ENCODE results near the gene FBXW9.
A peak's percentile ranks its signal among the peaks of the same experiment; 100 is the strongest.
"Not testable (repeated sequence)": the region's sequence is repeated elsewhere in the genome, so short reads cannot be mapped to it uniquely, and the experiment has no call there.

FBXW9 gene

GRCh38 chr19:12733369-12734214, 37.2 kb upstream of the FBXW9 start:
- Histone ChIP-seq H3K36me3 (peaks cover 30% of the 10 kb centered on the region), H3K9me3 (no peaks in the 10 kb centered on the region), H3K27ac (peak overlapping the region; percentile 98), H3K4me1 (ENCODE audit: control insufficient read depth in 1 of 2, insufficient read depth in 1 of 2, low read depth in 1 of 2, low read length in 1 of 2) (peaks cover 45 to 49% of the 10 kb centered on the region in 2 experiments), H3K4me3 (ENCODE audit: low read depth in 1 of 2, low read length in 1 of 2) (peak overlapping the region; percentile 80 to 96), H3K27me3 (no peaks in the 10 kb centered on the region)
- TF ChIP-seq, protein P1, sequence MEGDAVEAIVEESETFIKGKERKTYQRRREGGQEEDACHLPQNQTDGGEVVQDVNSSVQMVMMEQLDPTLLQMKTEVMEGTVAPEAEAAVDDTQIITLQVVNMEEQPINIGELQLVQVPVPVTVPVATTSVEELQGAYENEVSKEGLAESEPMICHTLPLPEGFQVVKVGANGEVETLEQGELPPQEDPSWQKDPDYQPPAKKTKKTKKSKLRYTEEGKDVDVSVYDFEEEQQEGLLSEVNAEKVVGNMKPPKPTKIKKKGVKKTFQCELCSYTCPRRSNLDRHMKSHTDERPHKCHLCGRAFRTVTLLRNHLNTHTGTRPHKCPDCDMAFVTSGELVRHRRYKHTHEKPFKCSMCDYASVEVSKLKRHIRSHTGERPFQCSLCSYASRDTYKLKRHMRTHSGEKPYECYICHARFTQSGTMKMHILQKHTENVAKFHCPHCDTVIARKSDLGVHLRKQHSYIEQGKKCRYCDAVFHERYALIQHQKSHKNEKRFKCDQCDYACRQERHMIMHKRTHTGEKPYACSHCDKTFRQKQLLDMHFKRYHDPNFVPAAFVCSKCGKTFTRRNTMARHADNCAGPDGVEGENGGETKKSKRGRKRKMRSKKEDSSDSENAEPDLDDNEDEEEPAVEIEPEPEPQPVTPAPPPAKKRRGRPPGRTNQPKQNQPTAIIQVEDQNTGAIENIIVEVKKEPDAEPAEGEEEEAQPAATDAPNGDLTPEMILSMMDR (IDR thresholded peaks at IDR 0.05), result no peak

- peaks cover 37% of the 10 kb centered on the region for H3K36me3 ChIP-seq
- TF ChIP-seq, protein P1 (IDR thresholded peaks at IDR 0.05), result no peak
- H3K4me1 ChIP-seq (ENCODE audit: control insufficient read depth in 1 of 2, insufficient read depth in 1 of 2, low read depth in 1 of 2, low read length in 1 of 2), result peaks cover 28 to 30% of the 10 kb centered on the region in 2 experiments
These were observed 34.9 kb upstream of the FBXW9 start for GRCh38 chr19:12731337-12731736.

DNA sequence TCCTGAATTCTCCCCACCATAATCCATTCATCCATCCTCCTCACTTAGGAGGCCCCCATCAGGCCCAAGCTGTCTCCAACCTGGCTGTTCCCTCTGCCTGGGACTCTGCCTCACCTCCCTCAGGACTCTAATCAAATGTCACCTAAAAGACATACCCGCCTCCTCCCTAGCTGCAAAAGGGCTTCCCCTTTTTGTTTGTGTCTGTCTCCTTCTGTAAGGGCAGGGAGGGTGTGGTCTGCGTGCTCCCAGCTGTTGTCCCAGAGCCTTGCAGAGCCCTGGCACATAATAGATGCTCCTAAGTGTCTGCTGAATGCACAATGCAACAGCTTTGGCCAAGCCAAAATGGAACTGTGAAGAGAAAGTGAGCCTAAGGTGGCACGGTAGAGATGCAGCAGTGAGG, 33.6 kb upstream of the FBXW9 start:
- H3K4me3 ChIP-seq (ENCODE audit: low read depth in 1 of 2, low read length in 1 of 2), result no peak overlapping the region
- H3K4me1 ChIP-seq (ENCODE audit: control insufficient read depth in 1 of 2, insufficient read depth in 1 of 2, low read depth in 1 of 2, low read length in 1 of 2), result peaks cover 22 to 27% of the 10 kb centered on the region in 2 experiments
- TF ChIP-seq, protein P1 (IDR thresholded peaks at IDR 0.05), result no peak

More at GRCh38 chr19:12731337-12731736, 34.9 kb upstream of the FBXW9 start:
- no peaks in the 10 kb centered on the region for H3K9me3 ChIP-seq
- H3K4me3 ChIP-seq (ENCODE audit: low read depth in 1 of 2, low read length in 1 of 2), result no peak overlapping the region
- H3K27me3 ChIP-seq, result no peaks in the 10 kb centered on the region
- H3K27ac ChIP-seq, result no peak overlapping the region

DNA sequence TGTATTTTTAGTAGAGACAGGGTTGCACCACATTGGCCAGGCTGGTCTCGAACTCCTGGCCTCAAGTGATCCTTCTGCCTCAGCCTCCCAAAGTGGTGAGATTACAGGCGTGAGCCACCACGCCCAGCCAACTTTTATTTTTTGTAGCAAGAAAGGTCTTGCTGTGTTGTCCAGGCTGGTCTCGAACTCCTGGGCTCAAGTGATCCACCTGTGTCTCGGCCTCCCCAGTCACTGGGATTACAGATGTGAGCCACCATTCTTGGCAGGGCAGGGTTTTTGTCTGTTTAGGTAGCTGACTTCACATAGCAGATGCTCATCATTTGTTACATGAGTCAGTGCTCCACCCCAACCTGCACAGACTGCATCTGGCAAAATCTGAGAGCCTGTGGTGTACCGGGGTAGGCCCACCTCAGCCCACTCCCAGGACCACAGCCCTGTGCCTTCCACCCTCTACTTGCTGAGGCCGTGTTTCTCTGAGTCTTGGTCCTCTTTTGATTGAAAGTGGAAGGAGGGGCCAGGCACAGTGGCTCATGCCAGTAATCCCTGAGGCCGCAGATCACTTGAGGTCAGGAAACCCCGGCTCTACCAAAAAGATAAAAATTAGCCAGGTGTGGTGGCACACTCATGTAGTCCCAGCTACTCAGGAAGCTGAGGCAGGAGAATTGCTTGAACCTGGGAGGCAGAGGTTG, 31.5 kb upstream of the FBXW9 start:
- TF ChIP-seq, protein P1 (IDR thresholded peaks at IDR 0.05), result no peak
- no peak overlapping the region for H3K27ac ChIP-seq
- H3K36me3 ChIP-seq, result peaks cover 37% of the 10 kb centered on the region
- no peaks in the 10 kb centered on the region for H3K9me3 ChIP-seq
- no peaks in the 10 kb centered on the region for H3K27me3 ChIP-seq
- H3K4me3 ChIP-seq (ENCODE audit: low read depth in 1 of 2, low read length in 1 of 2), result no peak overlapping the region
- peaks cover 22 to 29% of the 10 kb centered on the region in 2 experiments for H3K4me1 ChIP-seq (ENCODE audit: control insufficient read depth in 1 of 2, insufficient read depth in 1 of 2, low read depth in 1 of 2, low read length in 1 of 2)

More for the DNA sequence above, 33.6 kb upstream of the FBXW9 start:
- Histone ChIP-seq H3K36me3 (peaks cover 37% of the 10 kb centered on the region), H3K9me3 (no peaks in the 10 kb centered on the region), H3K27ac (peak overlapping the region; percentile 2), H3K27me3 (no peaks in the 10 kb centered on the region)

DNA sequence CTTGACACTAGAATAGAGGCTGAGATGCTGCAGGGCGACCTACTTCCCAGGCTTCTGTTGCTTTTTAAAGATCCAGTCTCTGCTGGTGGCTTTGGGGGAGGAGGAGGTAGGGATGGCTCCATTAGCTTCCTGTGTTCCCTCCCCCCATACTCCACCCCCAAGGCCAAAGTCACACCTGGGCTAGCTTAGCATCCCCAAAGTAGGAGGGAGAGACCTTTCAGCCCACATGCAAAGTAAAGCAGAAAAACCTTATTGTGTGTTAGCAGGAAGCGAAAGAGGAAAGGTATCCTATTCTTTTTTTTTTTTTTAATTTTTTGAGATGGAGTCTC, 30.5 kb upstream of the FBXW9 start:
- Histone ChIP-seq H3K27me3 (no peaks in the 10 kb centered on the region), H3K27ac (no peak overlapping the region), H3K36me3 (peaks cover 37% of the 10 kb centered on the region), H3K4me1 (ENCODE audit: control insufficient read depth in 1 of 2, insufficient read depth in 1 of 2, low read depth in 1 of 2, low read length in 1 of 2) (peaks cover 18 to 23% of the 10 kb centered on the region in 2 experiments), H3K4me3 (ENCODE audit: low read depth in 1 of 2, low read length in 1 of 2) (no peak overlapping the region), H3K9me3 (no peaks in the 10 kb centered on the region)
- TF ChIP-seq, protein P1 (IDR thresholded peaks at IDR 0.05), result no peak

GRCh38 chr19:12725612-12726011, 29.2 kb upstream of the FBXW9 start:
- Histone ChIP-seq H3K4me1 (ENCODE audit: control insufficient read depth in 1 of 2, insufficient read depth in 1 of 2, low read depth in 1 of 2, low read length in 1 of 2) (peaks cover 32 to 34% of the 10 kb centered on the region in 2 experiments), H3K36me3 (peaks cover 27% of the 10 kb centered on the region)
- not testable (repeated sequence) for H3K4me3 ChIP-seq (ENCODE audit: low read depth in 1 of 2, low read length in 1 of 2)

More at GRCh38 chr19:12725612-12726011, 29.2 kb upstream of the FBXW9 start:
- peaks cover 11% of the 10 kb centered on the region for H3K27me3 ChIP-seq
- not testable (repeated sequence) for H3K27ac ChIP-seq, H3K9me3 ChIP-seq

All from neutrophil (primary cell).